ENCODE results near the gene CMSS1. TPM values are rescaled to one million over a fixed set of nuclear protein-coding genes. Genes with fewer than 3 reads are reported as not detected.
A peak's percentile ranks its signal among the peaks of the same experiment; 100 is the strongest.

Gene CMSS1
- total and polyA plus RNA-seq, 2 of the 13 experiments (the other 11 are each of a cell fraction or from before 2014, with no cell fraction given) = 6.4 to 48.7 TPM

DNA sequence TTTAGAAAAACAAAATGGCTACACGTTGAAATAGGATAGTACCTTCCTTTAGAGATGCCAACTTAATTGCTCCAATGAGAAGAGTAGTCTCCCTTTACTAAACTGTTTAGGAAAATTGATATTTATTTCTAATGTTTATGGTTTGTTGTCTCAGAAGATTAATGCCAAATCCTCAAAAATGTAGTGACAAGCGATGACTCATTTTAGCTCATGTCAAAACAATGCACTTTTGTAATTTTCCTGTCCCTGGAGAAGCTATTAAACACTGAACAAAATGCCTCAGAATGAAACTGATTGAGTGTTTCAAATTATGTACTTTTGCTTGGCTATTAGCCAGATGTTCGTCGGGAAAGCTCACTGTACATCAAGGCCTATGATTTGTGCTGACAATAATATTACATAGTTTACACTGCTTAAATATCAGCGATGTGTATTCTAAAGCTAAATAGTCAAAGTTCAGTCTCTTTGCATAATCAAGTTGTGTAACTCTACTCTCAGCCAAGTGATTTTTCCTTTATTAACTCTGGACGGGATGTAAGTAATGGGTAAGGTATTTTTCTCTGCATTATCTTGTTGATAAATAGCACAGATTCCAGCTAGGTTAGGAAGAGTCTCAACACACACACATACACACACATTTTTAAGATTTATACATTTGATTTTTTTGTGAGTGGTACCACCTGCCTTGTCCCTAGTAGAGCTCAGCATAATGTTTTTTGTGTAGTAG, 83.7 kb downstream of the CMSS1 start (continued):
- TF ChIP-seq ZNF451 (CRISPR knock-in tag; IDR thresholded peaks at IDR 0.05) (no peak), GATAD2A (CRISPR knock-in tag; IDR thresholded peaks at IDR 0.05) (peak; percentile 92), ZNF773 (CRISPR knock-in tag; IDR thresholded peaks at IDR 0.05; ENCODE audit: borderline replicate concordance) (no peak), ZNF253 (CRISPR knock-in tag; IDR thresholded peaks at IDR 0.05; ENCODE audit: borderline replicate concordance) (no peak), RXRB (CRISPR knock-in tag; IDR thresholded peaks at IDR 0.05; ENCODE audit: borderline replicate concordance) (peak; percentile 83), PHF20 (CRISPR knock-in tag; IDR thresholded peaks at IDR 0.05) (no peak), ZNF441 (CRISPR knock-in tag; IDR thresholded peaks at IDR 0.05; ENCODE audit: borderline replicate concordance) (no peak), THAP11 (CRISPR knock-in tag; IDR thresholded peaks at IDR 0.05) (peak; percentile 60), ZNF597 (CRISPR knock-in tag; IDR thresholded peaks at IDR 0.05) (no peak), NFATC3 (CRISPR knock-in tag; IDR thresholded peaks at IDR 0.05) (no peak), ZNF740 (CRISPR knock-in tag; IDR thresholded peaks at IDR 0.05) (no peak), SIX4 (CRISPR knock-in tag; IDR thresholded peaks at IDR 0.05) (peak; percentile 51; the same call in 1 of the 2 replicates), CEBPB (IDR thresholded peaks at IDR 0.05; ENCODE audit: borderline replicate concordance, low read depth, low read length) (peak; percentile 92), ZNF34 (CRISPR knock-in tag; IDR thresholded peaks at IDR 0.05; ENCODE audit: borderline replicate concordance) (no peak), AHR (CRISPR knock-in tag; IDR thresholded peaks at IDR 0.05) (no peak), IKZF4 (CRISPR knock-in tag; IDR thresholded peaks at IDR 0.05; ENCODE audit: borderline replicate concordance, low read depth, not compliant biosample characterization) (no peak), MTA3 (CRISPR knock-in tag; IDR thresholded peaks at IDR 0.05) (no peak), MTA1 (CRISPR knock-in tag; IDR thresholded peaks at IDR 0.05; ENCODE audit: borderline replicate concordance) (no peak), FOXC1 (CRISPR knock-in tag; IDR thresholded peaks at IDR 0.05; ENCODE audit: borderline replicate concordance) (no peak)
- TF ChIP-seq, protein P1, sequence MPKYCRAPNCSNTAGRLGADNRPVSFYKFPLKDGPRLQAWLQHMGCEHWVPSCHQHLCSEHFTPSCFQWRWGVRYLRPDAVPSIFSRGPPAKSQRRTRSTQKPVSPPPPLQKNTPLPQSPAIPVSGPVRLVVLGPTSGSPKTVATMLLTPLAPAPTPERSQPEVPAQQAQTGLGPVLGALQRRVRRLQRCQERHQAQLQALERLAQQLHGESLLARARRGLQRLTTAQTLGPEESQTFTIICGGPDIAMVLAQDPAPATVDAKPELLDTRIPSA (CRISPR knock-in tag; IDR thresholded peaks at IDR 0.05; ENCODE audit: borderline replicate concordance) = no peak
- TF ChIP-seq, protein P2, sequence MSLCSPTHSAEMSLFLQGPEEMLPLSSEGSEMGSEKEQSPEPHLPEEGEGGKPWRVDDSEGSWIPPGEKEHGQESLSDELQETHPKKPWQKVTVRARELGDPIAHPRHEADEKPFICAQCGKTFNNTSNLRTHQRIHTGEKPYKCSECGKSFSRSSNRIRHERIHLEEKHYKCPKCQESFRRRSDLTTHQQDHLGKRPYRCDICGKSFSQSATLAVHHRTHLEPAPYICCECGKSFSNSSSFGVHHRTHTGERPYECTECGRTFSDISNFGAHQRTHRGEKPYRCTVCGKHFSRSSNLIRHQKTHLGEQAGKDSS (CRISPR knock-in tag; IDR thresholded peaks at IDR 0.05; ENCODE audit: borderline replicate concordance, low read depth) = no peak
- TF ChIP-seq, protein P3, sequence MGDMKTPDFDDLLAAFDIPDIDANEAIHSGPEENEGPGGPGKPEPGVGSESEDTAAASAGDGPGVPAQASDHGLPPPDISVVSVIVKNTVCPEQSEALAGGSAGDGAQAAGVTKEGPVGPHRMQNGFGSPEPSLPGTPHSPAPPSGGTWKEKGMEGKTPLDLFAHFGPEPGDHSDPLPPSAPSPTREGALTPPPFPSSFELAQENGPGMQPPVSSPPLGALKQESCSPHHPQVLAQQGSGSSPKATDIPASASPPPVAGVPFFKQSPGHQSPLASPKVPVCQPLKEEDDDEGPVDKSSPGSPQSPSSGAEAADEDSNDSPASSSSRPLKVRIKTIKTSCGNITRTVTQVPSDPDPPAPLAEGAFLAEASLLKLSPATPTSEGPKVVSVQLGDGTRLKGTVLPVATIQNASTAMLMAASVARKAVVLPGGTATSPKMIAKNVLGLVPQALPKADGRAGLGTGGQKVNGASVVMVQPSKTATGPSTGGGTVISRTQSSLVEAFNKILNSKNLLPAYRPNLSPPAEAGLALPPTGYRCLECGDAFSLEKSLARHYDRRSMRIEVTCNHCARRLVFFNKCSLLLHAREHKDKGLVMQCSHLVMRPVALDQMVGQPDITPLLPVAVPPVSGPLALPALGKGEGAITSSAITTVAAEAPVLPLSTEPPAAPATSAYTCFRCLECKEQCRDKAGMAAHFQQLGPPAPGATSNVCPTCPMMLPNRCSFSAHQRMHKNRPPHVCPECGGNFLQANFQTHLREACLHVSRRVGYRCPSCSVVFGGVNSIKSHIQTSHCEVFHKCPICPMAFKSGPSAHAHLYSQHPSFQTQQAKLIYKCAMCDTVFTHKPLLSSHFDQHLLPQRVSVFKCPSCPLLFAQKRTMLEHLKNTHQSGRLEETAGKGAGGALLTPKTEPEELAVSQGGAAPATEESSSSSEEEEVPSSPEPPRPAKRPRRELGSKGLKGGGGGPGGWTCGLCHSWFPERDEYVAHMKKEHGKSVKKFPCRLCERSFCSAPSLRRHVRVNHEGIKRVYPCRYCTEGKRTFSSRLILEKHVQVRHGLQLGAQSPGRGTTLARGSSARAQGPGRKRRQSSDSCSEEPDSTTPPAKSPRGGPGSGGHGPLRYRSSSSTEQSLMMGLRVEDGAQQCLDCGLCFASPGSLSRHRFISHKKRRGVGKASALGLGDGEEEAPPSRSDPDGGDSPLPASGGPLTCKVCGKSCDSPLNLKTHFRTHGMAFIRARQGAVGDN (CRISPR knock-in tag; IDR thresholded peaks at IDR 0.05) = no peak
- TF ChIP-seq, protein P4, sequence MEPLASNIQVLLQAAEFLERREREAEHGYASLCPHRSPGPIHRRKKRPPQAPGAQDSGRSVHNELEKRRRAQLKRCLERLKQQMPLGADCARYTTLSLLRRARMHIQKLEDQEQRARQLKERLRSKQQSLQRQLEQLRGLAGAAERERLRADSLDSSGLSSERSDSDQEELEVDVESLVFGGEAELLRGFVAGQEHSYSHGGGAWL (CRISPR knock-in tag; IDR thresholded peaks at IDR 0.05) = no peak

Measured in HepG2 (cell line).